22Rv1 (cell line): ENCODE data around the gene KLC1.

Experiments used
- CTCF ChIP-seq: fragments of 450-650 bp; IDR thresholded peaks from 2 replicates; pipeline ENCODE4 v1.5.1; 2017; ENCODE audit warnings: mild to moderate bottlenecking
- ZFX ChIP-seq: fragments of 450-650 bp; IDR thresholded peaks from 2 replicates; pipeline ENCODE4 v1.6.1; 2017; ENCODE audit warnings: antibody characterized with exemption, borderline replicate concordance

GRCh38 chr14:103593577-103593976 lies 35.4 kb upstream of the KLC1 start:
- TF ChIP-seq CTCF (no peak), ZFX (no peak)
